Measurements from ENCODE around the gene CELF5.

- TF ChIP-seq POLR2A (IDR thresholded peaks at IDR 0.05) = no peak
- no peak for TF ChIP-seq CTCF (IDR thresholded peaks at IDR 0.05 in 4 of 5, conservative IDR thresholded peaks at IDR 0.05 in 1 of 5)
Measured at GRCh38 chr19:3320853-3321252, 96.4 kb downstream of the CELF5 start.

Data from gastrocnemius medialis (tissue), 4 donors.